Mucosa of rectum (tissue), 2 donors: ENCODE measurements around the gene TSTD2.

ENCODE experiments used
- H3K27ac ChIP-seq, 2 donors: one replicate each; pipeline ENCODE4 v1.7.0; 2013; ENCODE audit warnings: inconsistent platforms in 2 of 2, low read depth in 2 of 2, low read length in 2 of 2
- H3K27me3 ChIP-seq, 2 donors: one replicate each; pipeline ENCODE4 v1.7.0; 2013; ENCODE audit warnings: low read length in 2 of 2; ENCODE audit not compliant: control insufficient read depth in 2 of 2, insufficient read depth in 2 of 2
- H3K36me3 ChIP-seq, 2 donors: one replicate each; pipeline ENCODE4 v1.7.0; 2013; ENCODE audit warnings: low read length in 2 of 2; ENCODE audit not compliant: control insufficient read depth in 2 of 2, insufficient read depth in 2 of 2
- H3K4me1 ChIP-seq, 2 donors: one replicate each; pipeline ENCODE4 v1.7.0; 2013; ENCODE audit warnings: low read length in 2 of 2, mild to moderate bottlenecking in 1 of 2; ENCODE audit not compliant: control insufficient read depth in 2 of 2, insufficient read depth in 2 of 2
- H3K4me3 ChIP-seq, 2 donors: one replicate each; pipeline ENCODE4 v1.7.0; 2013; ENCODE audit warnings: low read length in 2 of 2
- H3K9ac ChIP-seq, 2 donors: one replicate each; pipeline ENCODE4 v1.7.0; 2013; ENCODE audit warnings: low read length in 2 of 2, low read depth in 1 of 2, mild to moderate bottlenecking in 1 of 2
- H3K9me3 ChIP-seq, 2 donors: one replicate each; pipeline ENCODE4 v1.7.0; 2013; ENCODE audit warnings: low read length in 2 of 2; ENCODE audit not compliant: control insufficient read depth in 2 of 2
- donor health status: healthy.
- donor health status: Normal muscosa, but diverticular disease.

TSTD2 gene

GRCh38 chr9:97660340-97660739 is 27.2 kb upstream of the TSTD2 start:
- no peaks in the 10 kb centered on the region for H3K9me3 ChIP-seq
- no peak overlapping the region for H3K4me3 ChIP-seq
- H3K9ac ChIP-seq = no peak overlapping the region
- H3K27me3 ChIP-seq = no peaks in the 10 kb centered on the region
- H3K27ac ChIP-seq = no peak overlapping the region
- H3K4me1 ChIP-seq = no peaks in the 10 kb centered on the region
- peaks cover 81 to 82% of the 10 kb centered on the region in 2 donors for H3K36me3 ChIP-seq

- Histone ChIP-seq H3K4me1 (no peaks in the 10 kb centered on the region), H3K4me3 (no peak overlapping the region), H3K27me3 (no peaks in the 10 kb centered on the region), H3K9me3 (no peaks in the 10 kb centered on the region), H3K27ac (no peak overlapping the region), H3K36me3 (peaks cover 78 to 80% of the 10 kb centered on the region in 2 donors), H3K9ac (no peak overlapping the region)
Observed at GRCh38 chr9:97659771-97660170, 26.6 kb upstream of the TSTD2 start.

GRCh38 chr9:97658707-97659106 is 25.5 kb upstream of the TSTD2 start:
- no peaks in the 10 kb centered on the region for H3K27me3 ChIP-seq
- H3K36me3 ChIP-seq = peaks cover 75 to 80% of the 10 kb centered on the region in 2 donors

GRCh38 chr9:97651646-97652045 is 18.5 kb upstream of the TSTD2 start:
- Histone ChIP-seq H3K27ac (no peak overlapping the region), H3K4me1 (no peaks in the 10 kb centered on the region), H3K27me3 (no peaks in the 10 kb centered on the region), H3K9ac (no peak overlapping the region), H3K4me3 (no peak overlapping the region), H3K36me3 (peaks cover 57 to 63% of the 10 kb centered on the region in 2 donors), H3K9me3 (no peaks in the 10 kb centered on the region)

More at GRCh38 chr9:97658707-97659106, 25.5 kb upstream of the TSTD2 start:
- H3K4me1 ChIP-seq = no peaks in the 10 kb centered on the region
- H3K9ac ChIP-seq = no peak overlapping the region
- no peak overlapping the region for H3K4me3 ChIP-seq
- H3K27ac ChIP-seq = no peak overlapping the region
- no peaks in the 10 kb centered on the region for H3K9me3 ChIP-seq

- no peaks in the 10 kb centered on the region for H3K27me3 ChIP-seq
- no peak overlapping the region for H3K4me3 ChIP-seq
- H3K9me3 ChIP-seq = no peaks in the 10 kb centered on the region
- peaks cover 56 to 61% of the 10 kb centered on the region in 2 donors for H3K36me3 ChIP-seq
- no peaks in the 10 kb centered on the region for H3K4me1 ChIP-seq
- no peak overlapping the region for H3K27ac ChIP-seq
- no peak overlapping the region for H3K9ac ChIP-seq
Observed at GRCh38 chr9:97647996-97648395, 14.8 kb upstream of the TSTD2 start.

- Histone ChIP-seq H3K9ac (no peak overlapping the region), H3K36me3 (peaks cover 60 to 67% of the 10 kb centered on the region in 2 donors)
Observed at GRCh38 chr9:97645720-97646119, 12.6 kb upstream of the TSTD2 start.

GRCh38 chr9:97640325-97640724 is 7.2 kb upstream of the TSTD2 start:
- no peaks in the 10 kb centered on the region for H3K9me3 ChIP-seq
- H3K4me1 ChIP-seq = peaks cover 3% of the 10 kb centered on the region in 2 donors
- H3K36me3 ChIP-seq = peaks cover 32 to 33% of the 10 kb centered on the region in 2 donors
- no peaks in the 10 kb centered on the region for H3K27me3 ChIP-seq
- no peak overlapping the region for H3K9ac ChIP-seq
- no peak overlapping the region for H3K27ac ChIP-seq
- no peak overlapping the region for H3K4me3 ChIP-seq

More at GRCh38 chr9:97645720-97646119, 12.6 kb upstream of the TSTD2 start:
- H3K4me3 ChIP-seq = no peak overlapping the region
- H3K27me3 ChIP-seq = no peaks in the 10 kb centered on the region
- no peaks in the 10 kb centered on the region for H3K9me3 ChIP-seq
- no peaks in the 10 kb centered on the region for H3K4me1 ChIP-seq
- H3K27ac ChIP-seq = no peak overlapping the region

- Histone ChIP-seq H3K27ac (no peak overlapping the region), H3K27me3 (no peaks in the 10 kb centered on the region), H3K9me3 (no peaks in the 10 kb centered on the region), H3K4me1 (peaks cover 12 to 13% of the 10 kb centered on the region in 2 donors), H3K4me3 (no peak overlapping the region), H3K9ac (no peak overlapping the region), H3K36me3 (peaks cover 17 to 21% of the 10 kb centered on the region in 2 donors)
Observed at GRCh38 chr9:97638666-97639065, 5.5 kb upstream of the TSTD2 start.

- Histone ChIP-seq H3K27ac (no peak overlapping the region), H3K9ac (no peak overlapping the region), H3K36me3 (peaks cover 6 to 11% of the 10 kb centered on the region in 2 donors), H3K27me3 (no peaks in the 10 kb centered on the region), H3K4me1 (peaks cover 18% of the 10 kb centered on the region in 2 donors), H3K9me3 (no peaks in the 10 kb centered on the region), H3K4me3 (no peak overlapping the region)
Observed at GRCh38 chr9:97636903-97637302, 3.7 kb upstream of the TSTD2 start.

- Histone ChIP-seq H3K27ac (no peak overlapping the region), H3K4me3 (peak overlapping the region; percentile 93 to 98), H3K9ac (peak overlapping the region; percentile 54 to 93), H3K9me3 (no peaks in the 10 kb centered on the region), H3K27me3 (no peaks in the 10 kb centered on the region), H3K4me1 (peaks cover 22 to 23% of the 10 kb centered on the region in 2 donors), H3K36me3 (no peaks in the 10 kb centered on the region)
Observed at GRCh38 chr9:97635026-97635425, 1.9 kb upstream of the TSTD2 start.
